Endothelial cell of umbilical vein (primary cell): Measurements from ENCODE around the gene HES7.

Experiments
- EZH2 ChIP-seq: IDR thresholded peaks from 2 replicates; pipeline ENCODE4 v1.6.1; 2012; ENCODE audit warnings: borderline replicate concordance, low read depth, mild to moderate bottlenecking, moderate library complexity, low read length, inconsistent platforms; ENCODE audit not compliant: severe bottlenecking
- POLR2A ChIP-seq: IDR thresholded peaks from 2 replicates; pipeline ENCODE4 v1.6.1; 2012; ENCODE audit warnings: low read depth, mild to moderate bottlenecking, control low read depth, low read length
- POLR2AphosphoS5 ChIP-seq: IDR thresholded peaks from 2 replicates; pipeline ENCODE4 v1.6.1; 2012; ENCODE audit warnings: low read depth, mild to moderate bottlenecking, control low read depth, low read length, moderate library complexity; ENCODE audit not compliant: insufficient read depth
- TF ChIP-seq, protein P1 (sequence below), 2 donors: IDR thresholded peaks; 1 replicate in 1 of 2; 2 replicates in 1 of 2; pipeline ENCODE4 v1.5.1; 2011; ENCODE audit warnings: low read length in 2 of 2, mild to moderate bottlenecking in 2 of 2, moderate library complexity in 2 of 2, control low read depth in 1 of 2, inconsistent platforms in 1 of 2, low read depth in 1 of 2; ENCODE audit not compliant: insufficient read depth in 1 of 2; ENCODE audit errors: extremely low read depth in 1 of 2

GRCh38 chr17:8167526-8167925, 43.6 kb upstream of the HES7 start:
- TF ChIP-seq, protein P1, sequence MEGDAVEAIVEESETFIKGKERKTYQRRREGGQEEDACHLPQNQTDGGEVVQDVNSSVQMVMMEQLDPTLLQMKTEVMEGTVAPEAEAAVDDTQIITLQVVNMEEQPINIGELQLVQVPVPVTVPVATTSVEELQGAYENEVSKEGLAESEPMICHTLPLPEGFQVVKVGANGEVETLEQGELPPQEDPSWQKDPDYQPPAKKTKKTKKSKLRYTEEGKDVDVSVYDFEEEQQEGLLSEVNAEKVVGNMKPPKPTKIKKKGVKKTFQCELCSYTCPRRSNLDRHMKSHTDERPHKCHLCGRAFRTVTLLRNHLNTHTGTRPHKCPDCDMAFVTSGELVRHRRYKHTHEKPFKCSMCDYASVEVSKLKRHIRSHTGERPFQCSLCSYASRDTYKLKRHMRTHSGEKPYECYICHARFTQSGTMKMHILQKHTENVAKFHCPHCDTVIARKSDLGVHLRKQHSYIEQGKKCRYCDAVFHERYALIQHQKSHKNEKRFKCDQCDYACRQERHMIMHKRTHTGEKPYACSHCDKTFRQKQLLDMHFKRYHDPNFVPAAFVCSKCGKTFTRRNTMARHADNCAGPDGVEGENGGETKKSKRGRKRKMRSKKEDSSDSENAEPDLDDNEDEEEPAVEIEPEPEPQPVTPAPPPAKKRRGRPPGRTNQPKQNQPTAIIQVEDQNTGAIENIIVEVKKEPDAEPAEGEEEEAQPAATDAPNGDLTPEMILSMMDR (IDR thresholded peaks at IDR 0.05; ENCODE audit: extremely low read depth in 1 of 2, insufficient read depth in 1 of 2, low read depth in 1 of 2, low read length in 2 of 2) = no peak
- TF ChIP-seq POLR2AphosphoS5 (no peak), EZH2 (no peak), POLR2A (no peak)
